MG63 (cell line): ENCODE measurements around the gene RGCC. TPM values are rescaled to one million over a fixed set of nuclear protein-coding genes. Genes with fewer than 3 reads are reported as not detected.
"Not testable (repeated sequence)": the region's sequence is repeated elsewhere in the genome, so short reads cannot be mapped to it uniquely, and the experiment has no call there.

Source experiments
- DNase-seq: peaks from one replicate; pipeline ENCODE4 v3.0.0-alpha.2; 2020
- H3K27me3 ChIP-seq: fragments of 250-450 bp; sonication (Bioruptor Pico); 2 replicates; pipeline ENCODE4 v1.5.1; 2020; ENCODE audit warnings: mild to moderate bottlenecking, moderate library complexity
- H3K36me3 ChIP-seq: fragments of 250-450 bp; sonication (Bioruptor Pico); 2 replicates; pipeline ENCODE4 v1.5.1; 2020; ENCODE audit warnings: mild to moderate bottlenecking, moderate library complexity
- H3K4me3 ChIP-seq: fragments of 250-450 bp; sonication (Bioruptor Pico); 2 replicates; pipeline ENCODE4 v1.5.1; 2020; ENCODE audit warnings: mild to moderate bottlenecking, moderate library complexity
- H3K9me3 ChIP-seq: fragments of 250-450 bp; sonication (Bioruptor Pico); 2 replicates; pipeline ENCODE4 v1.5.1; 2020; ENCODE audit warnings: mild to moderate bottlenecking, moderate library complexity
- total RNA-seq: library from RNA; depleted of rRNA; stranded (reverse); fragments of >200 nt; shearing (Covaris generic); gene quantifications from 2 replicates; pipeline ENCODE4 v1.2.3, GENCODE V29; 2014; ENCODE audit warnings: low replicate concordance

The RGCC gene
- total RNA-seq, 1 experiment from 2014 or later = 1.7 TPM

- Histone ChIP-seq H3K9me3 (no peaks in the 10 kb centered on the region), H3K36me3 (no peaks in the 10 kb centered on the region), H3K27me3 (no peaks in the 10 kb centered on the region), H3K4me3 (no peak overlapping the region)
- DNase-seq = no peak
Measured at GRCh38 chr13:41499452-41499851, 42.1 kb downstream of the RGCC start.

- H3K4me3 ChIP-seq = no peak overlapping the region
- DNase-seq = peak; percentile 57
- H3K36me3 ChIP-seq = no peaks in the 10 kb centered on the region
- no peaks in the 10 kb centered on the region for H3K27me3 ChIP-seq
- H3K9me3 ChIP-seq = no peaks in the 10 kb centered on the region
Measured at GRCh38 chr13:41500511-41500910, 43.2 kb downstream of the RGCC start.

DNA sequence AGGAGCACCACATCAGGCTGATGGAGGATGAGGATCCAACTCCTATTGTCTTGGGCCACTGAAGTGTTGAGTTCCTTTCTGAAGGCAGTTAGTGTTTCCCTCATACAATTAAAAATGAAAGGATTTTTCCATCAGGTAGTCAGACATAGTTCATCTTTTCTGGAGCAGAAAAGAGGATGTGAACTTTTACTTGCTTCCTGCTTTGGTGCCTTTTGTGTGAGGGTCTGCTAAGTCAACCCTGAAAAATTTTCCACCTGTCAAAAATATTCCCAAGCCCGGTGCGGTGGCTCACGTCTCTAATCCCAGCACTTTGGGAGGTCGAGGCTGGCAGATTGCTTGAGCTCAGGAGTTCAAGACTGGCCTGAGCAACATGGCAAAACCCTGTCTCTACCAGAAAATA is 43.9 kb downstream of the RGCC start:
- Histone ChIP-seq H3K4me3 (no peak overlapping the region), H3K9me3 (no peaks in the 10 kb centered on the region), H3K27me3 (no peaks in the 10 kb centered on the region), H3K36me3 (no peaks in the 10 kb centered on the region)
- no peak for DNase-seq

- Histone ChIP-seq H3K4me3 (no peak overlapping the region), H3K9me3 (no peaks in the 10 kb centered on the region), H3K36me3 (no peaks in the 10 kb centered on the region), H3K27me3 (no peaks in the 10 kb centered on the region)
- DNase-seq = no peak
Measured at GRCh38 chr13:41502031-41502430, 44.7 kb downstream of the RGCC start.

GRCh38 chr13:41502673-41503072 is 45.3 kb downstream of the RGCC start:
- H3K4me3 ChIP-seq = no peak overlapping the region
- DNase-seq = no peak
- no peaks in the 10 kb centered on the region for H3K27me3 ChIP-seq
- H3K9me3 ChIP-seq = no peaks in the 10 kb centered on the region
- H3K36me3 ChIP-seq = no peaks in the 10 kb centered on the region

GRCh38 chr13:41503356-41503755 is 46.0 kb downstream of the RGCC start:
- Histone ChIP-seq H3K36me3 (no peaks in the 10 kb centered on the region), H3K9me3 (no peaks in the 10 kb centered on the region), H3K27me3 (no peaks in the 10 kb centered on the region), H3K4me3 (no peak overlapping the region)
- no peak for DNase-seq

- H3K4me3 ChIP-seq, DNase-seq: not testable (repeated sequence)
Measured at GRCh38 chr13:41504657-41505056, 47.3 kb downstream of the RGCC start.

DNA sequence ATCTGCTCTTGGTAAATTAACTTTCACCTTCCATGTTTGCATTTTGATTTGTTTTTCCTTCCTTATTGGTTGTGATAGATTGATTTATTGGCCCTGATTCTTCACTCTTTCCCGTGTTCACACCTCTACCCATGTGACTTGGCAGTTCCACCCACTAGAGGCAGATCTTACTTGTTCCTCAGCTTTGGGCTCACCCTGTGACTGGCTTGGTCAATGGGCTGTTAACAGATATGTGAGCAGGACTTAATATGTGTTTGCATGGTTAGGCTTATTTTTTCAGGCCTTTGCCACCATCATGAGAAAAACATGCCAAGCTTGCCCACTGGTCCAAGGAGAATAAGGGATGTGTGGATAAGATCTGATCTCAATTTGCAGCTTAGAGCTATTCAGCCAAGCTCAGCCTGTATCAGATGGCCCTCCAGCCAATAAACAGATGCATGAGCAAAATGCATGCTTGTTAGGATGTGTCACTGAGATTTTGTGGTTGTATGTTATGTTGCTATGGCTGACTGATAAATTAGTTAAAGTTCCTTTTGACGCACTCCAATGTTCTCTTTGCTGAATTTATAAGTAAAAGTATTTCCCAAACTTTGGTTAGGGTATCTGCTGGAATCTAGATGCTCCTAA is 48.0 kb downstream of the RGCC start:
- peak; percentile 40 for DNase-seq
- Histone ChIP-seq H3K4me3 (no peak overlapping the region), H3K27me3 (no peaks in the 10 kb centered on the region), H3K9me3 (no peaks in the 10 kb centered on the region), H3K36me3 (no peaks in the 10 kb centered on the region)

More at GRCh38 chr13:41504657-41505056, 47.3 kb downstream of the RGCC start:
- H3K9me3 ChIP-seq, H3K36me3 ChIP-seq, H3K27me3 ChIP-seq: not testable (repeated sequence)

DNA sequence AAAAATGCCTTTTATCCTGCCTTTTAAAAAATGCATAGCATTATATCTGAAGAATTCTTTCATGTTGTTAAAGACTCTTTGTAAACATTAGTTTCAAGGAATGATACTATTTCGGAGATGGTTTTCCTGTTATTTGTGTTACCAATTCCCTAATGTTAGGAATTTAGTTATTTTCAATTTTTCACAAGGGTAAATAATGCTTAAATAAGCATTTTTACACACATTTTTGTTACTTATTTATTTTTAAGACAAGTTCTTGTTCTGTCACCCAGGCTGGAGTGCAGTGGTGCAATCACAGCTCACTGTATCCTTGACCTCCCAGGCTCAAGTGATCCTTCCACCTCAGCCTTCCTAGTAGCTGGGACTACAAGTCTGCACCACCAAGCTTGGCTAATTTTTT is 49.0 kb downstream of the RGCC start:
- DNase-seq = no peak

GRCh38 chr13:41509971-41510370 is 52.6 kb downstream of the RGCC start:
- Histone ChIP-seq H3K27me3 (no peaks in the 10 kb centered on the region), H3K9me3 (no peaks in the 10 kb centered on the region), H3K4me3 (no peak overlapping the region), H3K36me3 (no peaks in the 10 kb centered on the region)
- no peak for DNase-seq

More for the DNA sequence above, 49.0 kb downstream of the RGCC start:
- Histone ChIP-seq H3K36me3 (no peaks in the 10 kb centered on the region), H3K9me3 (no peaks in the 10 kb centered on the region), H3K4me3 (no peak overlapping the region), H3K27me3 (no peaks in the 10 kb centered on the region)

GRCh38 chr13:41511827-41512226 is 54.5 kb downstream of the RGCC start:
- no peak for DNase-seq
- Histone ChIP-seq H3K4me3 (no peak overlapping the region), H3K27me3 (no peaks in the 10 kb centered on the region), H3K9me3 (no peaks in the 10 kb centered on the region), H3K36me3 (no peaks in the 10 kb centered on the region)

DNA sequence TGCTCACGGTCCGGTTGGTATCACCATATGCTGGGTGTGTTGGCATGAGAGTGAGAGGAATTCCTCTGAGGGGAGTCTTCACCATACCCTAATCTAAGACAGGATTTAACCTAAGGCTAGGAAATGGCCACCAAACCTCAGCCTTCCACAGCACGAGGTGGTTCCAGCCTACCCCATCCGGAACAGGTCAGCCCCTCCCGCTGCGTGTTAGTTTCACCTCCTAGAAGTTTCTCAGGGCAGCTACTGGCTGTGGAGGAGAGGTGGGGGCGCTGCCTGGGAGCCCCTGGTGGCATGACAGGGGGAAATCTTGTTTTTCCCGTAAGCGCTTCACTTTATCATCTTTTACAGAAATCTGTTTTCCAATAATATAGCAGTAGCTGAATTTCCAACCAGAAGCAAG is 55.1 kb downstream of the RGCC start:
- DNase-seq = no peak
- H3K9me3 ChIP-seq = no peaks in the 10 kb centered on the region
- no peaks in the 10 kb centered on the region for H3K36me3 ChIP-seq
- no peaks in the 10 kb centered on the region for H3K27me3 ChIP-seq
- no peak overlapping the region for H3K4me3 ChIP-seq

- H3K4me3 ChIP-seq = no peak overlapping the region
- DNase-seq = no peak
- no peaks in the 10 kb centered on the region for H3K27me3 ChIP-seq
- no peaks in the 10 kb centered on the region for H3K36me3 ChIP-seq
- no peaks in the 10 kb centered on the region for H3K9me3 ChIP-seq
Measured at GRCh38 chr13:41513600-41513999, 56.2 kb downstream of the RGCC start.

GRCh38 chr13:41514853-41515395 is 57.6 kb downstream of the RGCC start:
- no peaks in the 10 kb centered on the region for H3K36me3 ChIP-seq
- no peaks in the 10 kb centered on the region for H3K9me3 ChIP-seq
- H3K4me3 ChIP-seq = no peak overlapping the region
- no peak for DNase-seq
- no peaks in the 10 kb centered on the region for H3K27me3 ChIP-seq

- no peak for DNase-seq
- no peaks in the 10 kb centered on the region for H3K9me3 ChIP-seq
- no peaks in the 10 kb centered on the region for H3K36me3 ChIP-seq
- no peaks in the 10 kb centered on the region for H3K27me3 ChIP-seq
- H3K4me3 ChIP-seq = no peak overlapping the region
Measured at GRCh38 chr13:41515491-41516139, 58.3 kb downstream of the RGCC start.

DNA sequence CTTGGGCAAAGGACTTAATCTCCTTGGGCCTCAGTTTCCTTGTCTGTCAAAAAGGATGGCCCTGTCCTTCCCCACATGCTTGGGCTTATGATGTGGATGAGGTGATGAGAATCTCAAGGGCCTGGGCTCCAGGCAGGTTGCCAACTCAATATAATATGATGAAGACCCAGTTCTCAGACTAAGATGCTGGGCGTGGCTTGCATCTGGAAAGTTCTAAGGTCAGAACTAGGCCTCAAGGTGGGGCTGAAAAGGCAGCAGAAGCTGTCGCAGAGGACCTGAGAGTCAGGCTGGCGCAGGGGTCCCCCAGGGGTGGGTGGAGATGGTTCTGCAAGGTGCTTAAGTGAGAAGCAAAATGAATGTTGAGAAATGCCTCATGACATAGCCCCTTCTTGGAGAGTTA is 58.8 kb downstream of the RGCC start:
- Histone ChIP-seq H3K9me3 (no peaks in the 10 kb centered on the region), H3K36me3 (no peaks in the 10 kb centered on the region), H3K27me3 (no peaks in the 10 kb centered on the region), H3K4me3 (no peak overlapping the region)
- DNase-seq = no peak

DNA sequence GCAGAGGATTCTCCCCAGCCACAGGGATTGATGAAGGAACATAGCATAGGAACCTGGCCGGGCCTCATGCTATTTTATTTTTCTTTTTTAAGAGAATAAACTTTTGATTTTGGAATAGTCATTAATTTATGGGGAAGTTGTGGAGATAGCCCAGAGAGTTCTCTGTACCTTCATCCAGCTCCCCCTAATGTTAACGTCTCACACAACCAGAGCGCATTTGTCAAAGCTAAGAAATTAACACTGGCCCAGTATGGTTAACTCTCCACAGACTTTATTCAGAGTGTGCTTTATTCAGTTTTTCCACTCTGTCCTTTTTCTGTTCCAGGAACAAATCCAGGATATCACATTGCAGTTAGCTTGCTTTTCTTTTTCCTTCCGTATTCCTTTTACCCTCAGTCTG is 59.4 kb downstream of the RGCC start:
- no peaks in the 10 kb centered on the region for H3K27me3 ChIP-seq
- no peak for DNase-seq
- H3K36me3 ChIP-seq = no peaks in the 10 kb centered on the region
- H3K9me3 ChIP-seq = no peaks in the 10 kb centered on the region
- H3K4me3 ChIP-seq = no peak overlapping the region

DNA sequence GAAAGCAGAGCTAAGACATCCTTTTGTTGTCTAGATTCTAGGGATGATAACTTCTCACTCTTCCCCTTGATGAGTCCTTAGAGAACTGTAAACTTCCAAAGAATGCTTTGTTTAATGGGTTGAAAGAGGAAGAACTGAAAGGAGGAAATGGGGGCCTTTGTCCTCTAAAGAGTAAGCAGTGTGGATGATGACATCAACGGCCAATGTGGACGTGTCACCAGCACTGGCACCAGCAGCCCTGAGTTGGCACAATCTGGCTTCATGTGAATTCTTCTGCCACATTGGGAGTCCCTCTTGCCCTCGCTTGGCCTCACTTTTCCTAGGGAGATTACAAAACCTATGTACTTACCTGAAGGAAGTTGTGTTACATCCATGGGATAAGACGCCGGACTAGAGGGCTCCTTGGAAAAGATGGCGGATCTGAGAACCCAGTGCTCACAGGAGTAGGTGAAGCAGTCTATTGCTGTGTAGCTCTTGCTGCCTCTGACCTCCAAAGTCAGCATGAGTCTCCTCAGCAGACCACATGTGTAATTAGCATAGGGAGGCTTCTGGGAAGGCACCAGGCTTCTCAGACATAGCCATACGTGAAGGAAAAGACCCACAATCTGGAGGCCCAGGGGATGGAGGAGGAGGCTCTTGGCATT is 62.8 kb downstream of the RGCC start:
- no peak overlapping the region for H3K4me3 ChIP-seq
- DNase-seq = no peak
- H3K36me3 ChIP-seq = no peaks in the 10 kb centered on the region
- H3K9me3 ChIP-seq = no peaks in the 10 kb centered on the region
- no peaks in the 10 kb centered on the region for H3K27me3 ChIP-seq
